B cell (primary cell): ENCODE data around the gene BAZ2B.

Experiments
- CTCF ChIP-seq: fragments of 200-600 bp; IDR thresholded peaks from one replicate; pipeline ENCODE4 v1.8.0; 2022; ENCODE audit warnings: antibody characterized with exemption, mild to moderate bottlenecking
- EZH2 ChIP-seq: IDR thresholded peaks from 2 replicates; pipeline ENCODE4 v1.6.1; 2012; ENCODE audit warnings: borderline replicate concordance, low read depth, mild to moderate bottlenecking, moderate library complexity, low read length; ENCODE audit not compliant: insufficient read depth, poor library complexity, severe bottlenecking

- TF ChIP-seq CTCF (no peak), EZH2 (no peak)
Measured at GRCh38 chr2:159362094-159362493, 254.3 kb downstream of the BAZ2B start.
